OCI-LY1 (cell line): ENCODE measurements around the gene HES5.

Experiments
- H2AFZ ChIP-seq: fragments of 200-600 bp; sonication (generic), shearing (Covaris generic); 2 replicates; pipeline ENCODE4 v1.6.0; 2014; ENCODE audit warnings: antibody characterized with exemption, mild to moderate bottlenecking, low read length
- H3F3A ChIP-seq: fragments of 200-600 bp; sonication (generic), shearing (Covaris generic); 2 replicates; pipeline ENCODE4 v1.6.0; 2014; ENCODE audit warnings: mild to moderate bottlenecking, antibody characterized with exemption, low read length, moderate library complexity; ENCODE audit not compliant: insufficient read depth
- H3K27ac ChIP-seq: fragments of 200-600 bp; sonication (generic); 2 replicates; pipeline ENCODE4 v1.5.1; 2014; ENCODE audit warnings: low read length, mixed run types, mild to moderate bottlenecking, low read depth; ENCODE audit not compliant: poor library complexity, severe bottlenecking
- H3K27me3 ChIP-seq: fragments of 200-600 bp; sonication (generic); 2 replicates; pipeline ENCODE4 v1.6.0; 2014; ENCODE audit warnings: antibody characterized with exemption, mild to moderate bottlenecking, low read length, moderate library complexity; ENCODE audit not compliant: insufficient read depth
- H3K36me3 ChIP-seq: fragments of 200-600 bp; sonication (generic); 2 replicates; pipeline ENCODE4 v1.6.1; 2014; ENCODE audit warnings: mild to moderate bottlenecking, antibody characterized with exemption, low read length, moderate library complexity, mixed read lengths; ENCODE audit not compliant: insufficient read depth
- H3K4me1 ChIP-seq: fragments of 200-600 bp; sonication (generic); 2 replicates; pipeline ENCODE4 v1.5.1; 2014; ENCODE audit warnings: mild to moderate bottlenecking, low read length, moderate library complexity; ENCODE audit not compliant: insufficient read depth, severe bottlenecking
- H3K4me2 ChIP-seq: fragments of 200-600 bp; sonication (generic), shearing (Covaris generic); 2 replicates; pipeline ENCODE4 v1.6.1; 2014; ENCODE audit warnings: low read length
- H3K4me3 ChIP-seq: fragments of 200-600 bp; sonication (generic); 2 replicates; pipeline ENCODE4 v1.5.1; 2014; ENCODE audit warnings: low read length, low read depth, mild to moderate bottlenecking, mixed read lengths; ENCODE audit not compliant: poor library complexity, severe bottlenecking
- H3K79me2 ChIP-seq: fragments of 200-600 bp; shearing (Covaris generic); 2 replicates; pipeline ENCODE4 v1.6.1; 2016; ENCODE audit warnings: mixed run types, low read length, mixed read lengths; ENCODE audit not compliant: insufficient read depth
- H3K9ac ChIP-seq: fragments of 200-600 bp; sonication (generic), shearing (Covaris generic); 2 replicates; pipeline ENCODE4 v1.6.1; 2014; ENCODE audit warnings: mild to moderate bottlenecking, low read length, mixed read lengths
- H3K9me2 ChIP-seq: fragments of 200-600 bp; sonication (generic), shearing (Covaris generic); 2 replicates; pipeline ENCODE4 v1.6.1; 2014; ENCODE audit warnings: low read depth, mild to moderate bottlenecking, low read length, mixed read lengths
- H3K9me3 ChIP-seq: fragments of 200-600 bp; shearing (Covaris generic); 2 replicates; pipeline ENCODE4 v1.6.1; 2014; ENCODE audit warnings: low read length, mixed read lengths
- H4K20me1 ChIP-seq: fragments of 200-600 bp; sonication (generic), shearing (Covaris generic); 2 replicates; pipeline ENCODE4 v1.6.0; 2016; ENCODE audit warnings: mild to moderate bottlenecking, low read length; ENCODE audit not compliant: insufficient read depth
- EZH2 ChIP-seq: fragments of 200-600 bp; sonication (generic), shearing (Covaris generic); IDR thresholded peaks from 2 replicates; pipeline ENCODE4 v1.8.0; 2017; ENCODE audit warnings: borderline replicate concordance, mixed run types, mild to moderate bottlenecking, antibody characterized with exemption, low read length, moderate library complexity, mixed read lengths
- TF ChIP-seq, protein P1 (sequence below): fragments of 200-600 bp; sonication (generic), shearing (Covaris generic); IDR thresholded peaks from 2 replicates; pipeline ENCODE4 v1.5.1; 2017; ENCODE audit warnings: mild to moderate bottlenecking, antibody characterized with exemption, low read length, moderate library complexity, mixed read lengths

Gene HES5

GRCh38 chr1:2561898-2562895 lies 32.1 kb upstream of the HES5 start:
- H3K4me1 ChIP-seq = no peaks in the 10 kb centered on the region
- TF ChIP-seq, protein P1, sequence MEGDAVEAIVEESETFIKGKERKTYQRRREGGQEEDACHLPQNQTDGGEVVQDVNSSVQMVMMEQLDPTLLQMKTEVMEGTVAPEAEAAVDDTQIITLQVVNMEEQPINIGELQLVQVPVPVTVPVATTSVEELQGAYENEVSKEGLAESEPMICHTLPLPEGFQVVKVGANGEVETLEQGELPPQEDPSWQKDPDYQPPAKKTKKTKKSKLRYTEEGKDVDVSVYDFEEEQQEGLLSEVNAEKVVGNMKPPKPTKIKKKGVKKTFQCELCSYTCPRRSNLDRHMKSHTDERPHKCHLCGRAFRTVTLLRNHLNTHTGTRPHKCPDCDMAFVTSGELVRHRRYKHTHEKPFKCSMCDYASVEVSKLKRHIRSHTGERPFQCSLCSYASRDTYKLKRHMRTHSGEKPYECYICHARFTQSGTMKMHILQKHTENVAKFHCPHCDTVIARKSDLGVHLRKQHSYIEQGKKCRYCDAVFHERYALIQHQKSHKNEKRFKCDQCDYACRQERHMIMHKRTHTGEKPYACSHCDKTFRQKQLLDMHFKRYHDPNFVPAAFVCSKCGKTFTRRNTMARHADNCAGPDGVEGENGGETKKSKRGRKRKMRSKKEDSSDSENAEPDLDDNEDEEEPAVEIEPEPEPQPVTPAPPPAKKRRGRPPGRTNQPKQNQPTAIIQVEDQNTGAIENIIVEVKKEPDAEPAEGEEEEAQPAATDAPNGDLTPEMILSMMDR = peak; percentile 46
- TF ChIP-seq EZH2 = no peak
- no peak overlapping the region for H3K4me3 ChIP-seq
- no peaks in the 10 kb centered on the region for H3F3A ChIP-seq
- H4K20me1 ChIP-seq = no peaks in the 10 kb centered on the region
- H3K79me2 ChIP-seq = no peaks in the 10 kb centered on the region
- no peaks in the 10 kb centered on the region for H3K36me3 ChIP-seq
- H3K27me3 ChIP-seq = no peaks in the 10 kb centered on the region; the same call in 1 of the 2 replicates
- H3K27ac ChIP-seq = no peak overlapping the region
- H3K9me3 ChIP-seq = no peaks in the 10 kb centered on the region
- H3K9me2 ChIP-seq = no peaks in the 10 kb centered on the region
- no peak overlapping the region for H3K9ac ChIP-seq
- H3K4me2 ChIP-seq = no peak overlapping the region
- no peak overlapping the region for H2AFZ ChIP-seq

DNA sequence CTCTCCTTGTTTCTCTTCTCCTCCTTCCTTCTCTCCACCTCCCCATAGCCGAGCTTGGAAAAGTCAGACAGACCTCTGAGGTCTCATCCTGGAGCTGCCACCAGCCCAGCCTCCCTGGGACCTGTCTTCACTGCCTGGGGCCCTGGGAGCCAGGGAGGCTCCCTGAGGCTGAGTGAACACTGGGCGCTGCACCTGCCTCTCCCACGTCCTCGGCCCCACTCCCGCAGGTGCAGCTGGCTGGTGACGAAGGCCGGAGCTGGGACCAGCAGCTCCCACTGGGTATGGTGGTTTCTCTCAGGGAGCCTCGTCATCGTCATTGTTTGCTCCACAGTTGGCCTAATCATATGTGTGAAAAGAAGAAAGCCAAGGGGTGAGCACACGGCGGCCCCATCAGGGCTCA lies 31.4 kb upstream of the HES5 start:
- H3K79me2 ChIP-seq = no peaks in the 10 kb centered on the region
- H3K4me2 ChIP-seq = no peak overlapping the region
- no peak overlapping the region for H3K27ac ChIP-seq
- no peaks in the 10 kb centered on the region for H4K20me1 ChIP-seq
- no peaks in the 10 kb centered on the region for H3K9me3 ChIP-seq
- no peak overlapping the region for H3K9ac ChIP-seq
- H2AFZ ChIP-seq = no peak overlapping the region
- H3K4me3 ChIP-seq = no peak overlapping the region
- no peak for TF ChIP-seq EZH2
- TF ChIP-seq, protein P1 = no peak
- H3K27me3 ChIP-seq = no peaks in the 10 kb centered on the region; the same call in 1 of the 2 replicates
- H3K9me2 ChIP-seq = no peaks in the 10 kb centered on the region
- no peaks in the 10 kb centered on the region for H3F3A ChIP-seq
- H3K4me1 ChIP-seq = peaks cover 2% of the 10 kb centered on the region
- no peaks in the 10 kb centered on the region for H3K36me3 ChIP-seq

DNA sequence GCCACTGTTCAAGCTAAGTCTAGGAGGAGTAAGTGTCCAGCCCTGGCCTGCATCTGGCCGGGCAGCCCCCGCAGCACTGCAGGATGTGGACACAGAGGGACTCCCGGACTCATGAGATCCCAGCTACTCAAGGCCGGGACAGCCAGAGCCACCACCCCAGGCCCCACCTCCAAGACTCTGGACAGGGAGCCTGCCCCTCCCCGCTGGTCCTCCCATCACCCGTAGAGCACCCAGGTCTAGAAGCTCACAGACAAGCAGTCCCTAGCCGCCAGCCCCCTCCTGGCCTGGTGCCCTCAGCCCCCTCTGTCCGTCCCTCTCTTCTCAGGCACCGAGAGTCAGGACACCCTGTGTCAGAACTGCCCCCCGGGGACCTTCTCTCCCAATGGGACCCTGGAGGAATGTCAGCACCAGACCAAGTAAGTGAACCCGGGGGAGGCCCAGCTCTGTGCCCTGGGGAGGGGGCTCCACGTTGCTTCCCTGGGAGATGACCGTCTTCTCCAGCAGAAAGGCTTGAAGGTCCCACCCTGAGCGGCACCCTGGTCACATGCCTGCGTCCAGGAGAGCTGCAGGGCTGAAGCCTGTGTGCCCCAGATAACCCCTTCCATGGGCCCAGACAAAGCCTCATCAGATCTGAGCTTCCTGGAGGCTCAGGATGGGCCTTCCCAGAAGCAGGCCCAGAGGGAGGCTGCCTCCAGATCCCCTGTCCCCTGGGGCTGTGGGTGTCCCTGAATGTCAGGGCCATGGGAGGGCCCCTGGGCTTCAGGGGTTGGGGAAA lies 30.4 kb upstream of the HES5 start:
- no peak overlapping the region for H3K9ac ChIP-seq
- no peaks in the 10 kb centered on the region for H3K79me2 ChIP-seq
- H3K4me3 ChIP-seq = no peak overlapping the region
- no peaks in the 10 kb centered on the region for H3F3A ChIP-seq
- H3K4me1 ChIP-seq = peaks cover 11% of the 10 kb centered on the region
- H3K9me3 ChIP-seq = no peaks in the 10 kb centered on the region
- H2AFZ ChIP-seq = no peak overlapping the region
- no peak overlapping the region for H3K4me2 ChIP-seq
- no peaks in the 10 kb centered on the region for H3K9me2 ChIP-seq
- no peak overlapping the region for H3K27ac ChIP-seq
- H3K36me3 ChIP-seq = no peaks in the 10 kb centered on the region
- TF ChIP-seq, protein P1 = no peak
- no peak for TF ChIP-seq EZH2
- H4K20me1 ChIP-seq = no peaks in the 10 kb centered on the region
- H3K27me3 ChIP-seq = no peaks in the 10 kb centered on the region; the same call in 1 of the 2 replicates
